IMR-90 (cell line): Measurements from ENCODE around the gene NXPH2. TPM values are rescaled to one million over a fixed set of nuclear protein-coding genes. Genes with fewer than 3 reads are reported as not detected.

ENCODE experiments used
- ATAC-seq: fragments of 200-7000 bp; cut with Tn5 transposase; 2 replicates; pipeline ENCODE4 v1.9.1; 2020; ENCODE audit warnings: low read depth, mild to moderate bottlenecking, moderate library complexity
- BruUV-seq: library from RNA; stranded (reverse); fragments of 400-500 nt; replicated peaks from 2 replicates; lab custom pipeline; 2021; lab: Mats Ljungman, UMichigan
- CTCF ChIA-PET: fragments of 300-600 bp; formaldehyde crosslinking; extraction: SDS; loops from one replicate; lab custom pipeline; 2021; ENCODE audit warnings: antibody characterized with exemption; lab: Yijun Ruan, JAX
- POLR2A ChIA-PET: fragments of 300-600 bp; sonication (Branson Sonifier 250); formaldehyde crosslinking; loops from one replicate; lab custom pipeline; 2022; ENCODE audit warnings: antibody characterized with exemption; ENCODE audit not compliant: unreplicated experiment; lab: Charles Lee
- DNase-seq: peaks from one replicate; pipeline ENCODE4 v3.0.0; 2013
- H2AFZ ChIP-seq: replicated peaks from 2 replicates; pipeline ENCODE3; 2013; ENCODE audit warnings: low read length, mild to moderate bottlenecking; ENCODE audit not compliant: poor library complexity
- H2AK5ac ChIP-seq: 2 replicates; pipeline ENCODE4 v1.6.1; 2013; ENCODE audit warnings: low read depth, low read length, inconsistent platforms
- H2AK9ac ChIP-seq: replicated peaks from 2 replicates; pipeline ENCODE3; 2013; ENCODE audit warnings: mild to moderate bottlenecking, low read depth, low read length, moderate library complexity; ENCODE audit not compliant: poor library complexity
- H2BK120ac ChIP-seq: 2 replicates; pipeline ENCODE4 v1.6.1; 2013; ENCODE audit warnings: low read depth, low read length, inconsistent platforms
- H2BK15ac ChIP-seq: 3 replicates; pipeline ENCODE4 v1.6.1; 2013; ENCODE audit warnings: low read depth, low read length, inconsistent platforms
- H2BK20ac ChIP-seq: 2 replicates; pipeline ENCODE4 v1.6.1; 2013; ENCODE audit warnings: low read depth, mild to moderate bottlenecking, inconsistent platforms, low read length, moderate library complexity
- H2BK5ac ChIP-seq: 2 replicates; pipeline ENCODE4 v1.6.1; 2013; ENCODE audit warnings: mild to moderate bottlenecking, low read depth, low read length, inconsistent platforms; ENCODE audit not compliant: poor library complexity, severe bottlenecking
- H3K14ac ChIP-seq: replicated peaks from 2 replicates; pipeline ENCODE4 v1.6.1; 2013; ENCODE audit warnings: low read depth, low read length, inconsistent platforms
- H3K18ac ChIP-seq: 2 replicates; pipeline ENCODE4 v1.6.1; 2013; ENCODE audit warnings: low read depth, low read length, control low read depth
- H3K23ac ChIP-seq: 2 replicates; pipeline ENCODE4 v1.6.1; 2013; ENCODE audit warnings: low read depth, low read length, inconsistent platforms
- H3K27ac ChIP-seq: 2 replicates; pipeline ENCODE4 v1.5.1; 2013; ENCODE audit warnings: mild to moderate bottlenecking, control low read depth, low read length; ENCODE audit not compliant: insufficient read depth
- H3K27me3 ChIP-seq: 2 replicates; pipeline ENCODE4 v1.6.1; 2013; ENCODE audit warnings: low read length; ENCODE audit not compliant: control insufficient read depth, insufficient read depth
- H3K36me3 ChIP-seq: 2 replicates; pipeline ENCODE4 v1.6.1; 2013; ENCODE audit warnings: low read length, mixed read lengths; ENCODE audit not compliant: control insufficient read depth, insufficient read depth
- H3K4ac ChIP-seq: 2 replicates; pipeline ENCODE4 v1.6.1; 2013; ENCODE audit warnings: low read depth, low read length, inconsistent platforms
- H3K4me1 ChIP-seq: 2 replicates; pipeline ENCODE4 v1.6.1; 2013; ENCODE audit warnings: low read length, mixed read lengths; ENCODE audit not compliant: control insufficient read depth, insufficient read depth
- H3K4me2 ChIP-seq: 2 replicates; pipeline ENCODE4 v1.6.1; 2013; ENCODE audit warnings: low read depth, mild to moderate bottlenecking, control low read depth, low read length, moderate library complexity
- H3K4me3 ChIP-seq: 2 replicates; pipeline ENCODE4 v1.5.1; 2013; ENCODE audit warnings: low read depth, mild to moderate bottlenecking, control low read depth, low read length, moderate library complexity; ENCODE audit not compliant: insufficient read depth
- H3K56ac ChIP-seq: 2 replicates; pipeline ENCODE4 v1.6.1; 2013; ENCODE audit warnings: low read length, inconsistent platforms; ENCODE audit not compliant: insufficient read depth; ENCODE audit errors: extremely low read depth
- H3K79me1 ChIP-seq, 2 experiments: 2 replicates each; pipeline ENCODE4 v1.6.1; 2013; ENCODE audit warnings: low read length in 2 of 2, inconsistent platforms in 1 of 2, low read depth in 1 of 2
- H3K9ac ChIP-seq: 2 replicates; pipeline ENCODE4 v1.6.1; 2013; ENCODE audit warnings: low read depth, low read length, control low read depth
- H3K9me1 ChIP-seq: 2 replicates; pipeline ENCODE4 v1.6.1; 2013; ENCODE audit warnings: low read length, inconsistent platforms; ENCODE audit not compliant: insufficient read depth
- H3K9me3 ChIP-seq: 2 replicates; pipeline ENCODE4 v1.6.1; 2013; ENCODE audit warnings: low read length; ENCODE audit not compliant: control insufficient read depth, insufficient read depth
- H4K20me1 ChIP-seq: 2 replicates; pipeline ENCODE4 v1.6.1; 2013; ENCODE audit warnings: low read length, inconsistent platforms; ENCODE audit not compliant: insufficient read depth
- H4K5ac ChIP-seq: 2 replicates; pipeline ENCODE4 v1.6.1; 2013; ENCODE audit warnings: mild to moderate bottlenecking, low read depth, low read length, control low read depth
- H4K8ac ChIP-seq, 2 experiments: 2 replicates each; pipeline ENCODE4 v1.6.1; 2013; ENCODE audit warnings: low read depth in 2 of 2, low read length in 2 of 2, control low read depth in 1 of 2, inconsistent platforms in 1 of 2
- H4K91ac ChIP-seq: 2 replicates; pipeline ENCODE4 v1.6.1; 2013; ENCODE audit warnings: low read depth, low read length, inconsistent platforms; ENCODE audit not compliant: insufficient read depth
- BHLHE40 ChIP-seq: fragments of 150-350 bp; IDR thresholded peaks from 2 replicates; pipeline ENCODE4 v1.6.1; 2016; ENCODE audit warnings: mild to moderate bottlenecking, low read depth, low read length
- CEBPB ChIP-seq: IDR thresholded peaks from 2 replicates; pipeline ENCODE4 v1.6.1; 2012; ENCODE audit warnings: low read depth, low read length, improper control_type of control experiment
- CHD1 ChIP-seq: IDR thresholded peaks from 2 replicates; pipeline ENCODE4 v1.6.1; 2012; ENCODE audit warnings: low read depth, low read length, improper control_type of control experiment
- FOS ChIP-seq: fragments of 150-350 bp; IDR thresholded peaks from 2 replicates; pipeline ENCODE4 v1.6.1; 2016; ENCODE audit warnings: low read depth, low read length
- MAFK ChIP-seq: IDR thresholded peaks from 2 replicates; pipeline ENCODE4 v1.6.1; 2012; ENCODE audit warnings: low read depth, low read length, improper control_type of control experiment
- MAZ ChIP-seq: IDR thresholded peaks from 2 replicates; pipeline ENCODE4 v1.6.1; 2012; ENCODE audit warnings: low read depth, mild to moderate bottlenecking, low read length, improper control_type of control experiment, moderate library complexity, borderline replicate concordance
- MXI1 ChIP-seq: IDR thresholded peaks from 2 replicates; pipeline ENCODE4 v1.6.1; 2012; ENCODE audit warnings: low read depth, mild to moderate bottlenecking, low read length, moderate library complexity, borderline replicate concordance
- NFE2L2 ChIP-seq: fragments of 150-350 bp; IDR thresholded peaks from 2 replicates; pipeline ENCODE4 v1.6.1; 2016; ENCODE audit warnings: low read depth, mild to moderate bottlenecking, low read length
- POLR2A ChIP-seq: IDR thresholded peaks from 2 replicates; pipeline ENCODE4 v1.6.1; 2012; ENCODE audit warnings: mild to moderate bottlenecking, low read depth, low read length
- RCOR1 ChIP-seq: IDR thresholded peaks from 2 replicates; pipeline ENCODE4 v1.6.1; 2012; ENCODE audit warnings: mild to moderate bottlenecking, low read length, improper control_type of control experiment; ENCODE audit not compliant: insufficient replicate concordance
- RFX5 ChIP-seq: IDR thresholded peaks from 2 replicates; pipeline ENCODE4 v1.8.0; 2012; ENCODE audit warnings: low read depth, mild to moderate bottlenecking, low read length, moderate library complexity
- WGBS, 2 experiments: methylation state at CpG; one replicate each; pipeline versions ENCODE4 v1.1.5 to v1.1.7; 2013; ENCODE audit warnings: missing lambda C conversion rate in 2 of 2; ENCODE audit not compliant: insufficient read length in 1 of 2; ENCODE audit errors: extremely low coverage in 2 of 2; 5-methylcytosine and 5-hydroxymethylcytosine counted together
- dilution Hi-C: fragments of 300-500 bp; cut with HindIII; formaldehyde crosslinking; loops from one replicate; pipeline ENCODE4 v1.14.3; 2018; ENCODE audit warnings: low sequenced_read_pairs; ENCODE audit not compliant: unreplicated experiment
- in situ Hi-C: fragments of 300-500 bp; cut with MboI; formaldehyde crosslinking; loops from 3 replicates; pipeline ENCODE4 v1.14.3; 2019; ENCODE audit warnings: low sequenced_read_pairs, inconsistent platforms, mixed read lengths
- intact Hi-C: fragments of 100-400 bp; cut with micrococcal nuclease; formaldehyde crosslinking; loops from 2 replicates; pipeline ENCODE4 v1.10.0; 2022
- polyA plus RNA-seq, 3 experiments: library from polyadenylated mRNA; depleted of rRNA; stranded (reverse); fragments of >200 nt; gene quantifications; 2 replicates each; pipeline ENCODE4 v1.2.3, GENCODE V29; 2012; ENCODE audit warnings: low replicate concordance in 1 of 3
- total RNA-seq: library from RNA; depleted of rRNA; stranded (reverse); fragments of >200 nt; gene quantifications from 2 replicates; pipeline ENCODE4 v1.2.3, GENCODE V29; 2012
- TF ChIP-seq, protein P1 (sequence below): conservative IDR thresholded peaks from 2 replicates; pipeline ENCODE4 v1.5.1; 2012; ENCODE audit warnings: mild to moderate bottlenecking, low read depth, low read length, improper control_type of control experiment
- TF ChIP-seq, protein P2 (sequence below): fragments of 150-350 bp; IDR thresholded peaks from 2 replicates; pipeline ENCODE4 v1.6.1; 2016; ENCODE audit warnings: low read depth, mild to moderate bottlenecking, low read length, moderate library complexity, borderline replicate concordance
- TF ChIP-seq, protein P3 (sequence below): fragments of 150-350 bp; IDR thresholded peaks from 2 replicates; pipeline ENCODE4 v1.6.1; 2017; ENCODE audit warnings: mild to moderate bottlenecking, antibody characterized with exemption, low read length, low read depth

The NXPH2 gene
- total and polyA plus RNA-seq, 2 of the 4 experiments (the other 2 are of a cell fraction): not detected

DNA sequence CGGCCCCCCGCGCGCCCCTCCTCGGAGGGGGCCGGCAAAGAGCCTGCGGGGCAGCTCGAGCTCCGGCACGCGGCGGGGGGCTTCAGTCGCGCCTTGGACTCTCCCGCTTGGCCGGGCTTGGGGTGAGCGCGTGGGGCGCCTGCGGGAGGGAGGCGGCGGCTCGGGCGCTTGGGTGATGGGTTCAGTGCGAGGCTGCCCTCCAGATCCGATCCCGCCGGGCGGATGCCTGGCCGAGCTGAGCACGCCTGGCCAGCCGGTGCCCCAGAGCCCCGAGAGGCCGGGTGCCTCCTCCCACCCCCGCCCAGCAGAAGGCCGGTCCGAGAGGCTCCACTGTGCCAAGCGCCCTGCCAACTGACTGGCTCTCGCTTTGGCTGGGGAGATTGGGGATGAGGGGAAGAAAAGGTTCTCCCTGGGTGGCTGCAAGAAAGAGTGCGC, 273 bp upstream of the NXPH2 start (continued):
- no peak for TF ChIP-seq MAZ
- no peak for TF ChIP-seq NFE2L2
- TF ChIP-seq CEBPB: no peak
- no peak for TF ChIP-seq BHLHE40

DNA sequence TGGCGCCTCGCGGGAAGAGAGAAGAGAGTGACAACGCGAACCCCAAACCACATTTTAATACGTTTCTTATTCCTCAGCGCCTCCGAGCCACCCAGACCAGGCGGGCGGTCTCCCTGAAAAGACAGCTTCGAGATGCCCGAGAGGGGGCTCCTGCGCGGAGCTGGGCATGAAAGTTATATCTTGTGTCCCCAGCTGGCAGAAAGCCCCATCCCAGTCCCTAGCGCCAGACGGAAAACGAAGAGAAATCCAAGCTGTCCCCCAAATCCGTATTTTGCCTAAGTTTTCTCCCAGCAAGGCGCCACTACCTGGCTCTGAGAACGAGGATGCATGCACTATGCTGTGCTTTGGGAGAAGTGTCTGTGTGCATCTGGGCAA, 797 bp downstream of the NXPH2 start:
- no peak overlapping the region for H3K4me2 ChIP-seq
- H4K91ac ChIP-seq: no peak overlapping the region

More for the DNA sequence above, 797 bp downstream of the NXPH2 start:
- TF ChIP-seq MAZ: no peak
- no peak for TF ChIP-seq POLR2A
- TF ChIP-seq FOS: no peak
- TF ChIP-seq, protein P1, sequence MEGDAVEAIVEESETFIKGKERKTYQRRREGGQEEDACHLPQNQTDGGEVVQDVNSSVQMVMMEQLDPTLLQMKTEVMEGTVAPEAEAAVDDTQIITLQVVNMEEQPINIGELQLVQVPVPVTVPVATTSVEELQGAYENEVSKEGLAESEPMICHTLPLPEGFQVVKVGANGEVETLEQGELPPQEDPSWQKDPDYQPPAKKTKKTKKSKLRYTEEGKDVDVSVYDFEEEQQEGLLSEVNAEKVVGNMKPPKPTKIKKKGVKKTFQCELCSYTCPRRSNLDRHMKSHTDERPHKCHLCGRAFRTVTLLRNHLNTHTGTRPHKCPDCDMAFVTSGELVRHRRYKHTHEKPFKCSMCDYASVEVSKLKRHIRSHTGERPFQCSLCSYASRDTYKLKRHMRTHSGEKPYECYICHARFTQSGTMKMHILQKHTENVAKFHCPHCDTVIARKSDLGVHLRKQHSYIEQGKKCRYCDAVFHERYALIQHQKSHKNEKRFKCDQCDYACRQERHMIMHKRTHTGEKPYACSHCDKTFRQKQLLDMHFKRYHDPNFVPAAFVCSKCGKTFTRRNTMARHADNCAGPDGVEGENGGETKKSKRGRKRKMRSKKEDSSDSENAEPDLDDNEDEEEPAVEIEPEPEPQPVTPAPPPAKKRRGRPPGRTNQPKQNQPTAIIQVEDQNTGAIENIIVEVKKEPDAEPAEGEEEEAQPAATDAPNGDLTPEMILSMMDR: no peak
- TF ChIP-seq, protein P2, sequence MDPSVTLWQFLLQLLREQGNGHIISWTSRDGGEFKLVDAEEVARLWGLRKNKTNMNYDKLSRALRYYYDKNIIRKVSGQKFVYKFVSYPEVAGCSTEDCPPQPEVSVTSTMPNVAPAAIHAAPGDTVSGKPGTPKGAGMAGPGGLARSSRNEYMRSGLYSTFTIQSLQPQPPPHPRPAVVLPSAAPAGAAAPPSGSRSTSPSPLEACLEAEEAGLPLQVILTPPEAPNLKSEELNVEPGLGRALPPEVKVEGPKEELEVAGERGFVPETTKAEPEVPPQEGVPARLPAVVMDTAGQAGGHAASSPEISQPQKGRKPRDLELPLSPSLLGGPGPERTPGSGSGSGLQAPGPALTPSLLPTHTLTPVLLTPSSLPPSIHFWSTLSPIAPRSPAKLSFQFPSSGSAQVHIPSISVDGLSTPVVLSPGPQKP: no peak
- no peak for TF ChIP-seq RFX5
- TF ChIP-seq RCOR1: no peak
- TF ChIP-seq BHLHE40: no peak
- no peak for TF ChIP-seq CHD1
- no peak for TF ChIP-seq CEBPB
- TF ChIP-seq MXI1: no peak
- TF ChIP-seq, protein P3, sequence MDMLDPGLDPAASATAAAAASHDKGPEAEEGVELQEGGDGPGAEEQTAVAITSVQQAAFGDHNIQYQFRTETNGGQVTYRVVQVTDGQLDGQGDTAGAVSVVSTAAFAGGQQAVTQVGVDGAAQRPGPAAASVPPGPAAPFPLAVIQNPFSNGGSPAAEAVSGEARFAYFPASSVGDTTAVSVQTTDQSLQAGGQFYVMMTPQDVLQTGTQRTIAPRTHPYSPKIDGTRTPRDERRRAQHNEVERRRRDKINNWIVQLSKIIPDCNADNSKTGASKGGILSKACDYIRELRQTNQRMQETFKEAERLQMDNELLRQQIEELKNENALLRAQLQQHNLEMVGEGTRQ: no peak
- TF ChIP-seq MAFK: no peak
- Histone ChIP-seq H3K18ac (no peak overlapping the region), H3K27ac (no peak overlapping the region), H2BK120ac (no peak overlapping the region), H4K5ac (no peak overlapping the region), H3K4me1 (no peaks in the 10 kb centered on the region), H3K36me3 (no peaks in the 10 kb centered on the region), H3K9me1 (no peaks in the 10 kb centered on the region), H4K8ac (no peak overlapping the region), H3K27me3 (peaks cover 28% of the 10 kb centered on the region), H3K23ac (no peak overlapping the region), H3K79me1 (no peaks in the 10 kb centered on the region), H2BK5ac (no peak overlapping the region), H3K9me3 (no peaks in the 10 kb centered on the region), H2BK15ac (no peak overlapping the region), H2AK5ac (no peak overlapping the region), H4K20me1 (no peaks in the 10 kb centered on the region), H2BK20ac (no peak overlapping the region), H2AFZ (no peak overlapping the region), H3K56ac (no peak overlapping the region), H3K14ac (no peak overlapping the region), H2AK9ac (no peak overlapping the region), H3K4me3 (no peak overlapping the region), H3K9ac (no peak overlapping the region), H3K4ac (no peak overlapping the region)
- ChIA-PET CTCF (no interaction called here), POLR2A (no interaction called here)
- in situ Hi-C loops: loop anchor here (25.0 kb wide), 1 partner anchor 867 kb away; no protein-coding TSS in a partner anchor
- intact Hi-C loops: no loop called here
- DNase-seq: no peak
- no peak for ATAC-seq
- no CpG with 5 or more reads among the region's 20 CpGs for WGBS, 2 experiments
- no TSS peak for BruUV-seq
- dilution Hi-C loops: no loop called here
